Hepatocyte (in vitro differentiated cells): Measurements from ENCODE around the gene MRPS31. TPM values are rescaled to one million over a fixed set of nuclear protein-coding genes. Genes with fewer than 3 reads are reported as not detected.
"Not testable (repeated sequence)": the region's sequence is repeated elsewhere in the genome, so short reads cannot be mapped to it uniquely, and the experiment has no call there.

Source experiments
- DNase-seq: peaks from one replicate; pipeline ENCODE4 v3.0.0-alpha.2; 2016; ENCODE audit warnings: low spot score
- H2AFZ ChIP-seq: fragments of 200-600 bp; sonication (generic); 2 replicates; pipeline ENCODE4 v1.6.0; 2016; ENCODE audit warnings: antibody characterized with exemption, mild to moderate bottlenecking
- H3K27ac ChIP-seq: fragments of 200-600 bp; sonication (generic); 2 replicates; pipeline ENCODE4 v1.5.1; 2016; ENCODE audit warnings: mild to moderate bottlenecking
- H3K27me3 ChIP-seq: fragments of 200-600 bp; sonication (generic); 2 replicates; pipeline ENCODE4 v1.6.1; 2016
- H3K36me3 ChIP-seq: fragments of 200-600 bp; sonication (generic); replicated peaks from 2 replicates; pipeline ENCODE4 v1.5.1; 2016; ENCODE audit warnings: low read depth; ENCODE audit not compliant: insufficient read depth
- H3K4me1 ChIP-seq: fragments of 200-600 bp; sonication (generic); 2 replicates; pipeline ENCODE4 v1.5.1; 2016; ENCODE audit warnings: mild to moderate bottlenecking, moderate library complexity; ENCODE audit not compliant: insufficient read depth
- H3K4me2 ChIP-seq: fragments of 200-600 bp; sonication (generic); 2 replicates; pipeline ENCODE4 v1.6.0; 2016
- H3K4me3 ChIP-seq: fragments of 200-600 bp; sonication (generic); 2 replicates; pipeline ENCODE4 v1.5.1; 2016; ENCODE audit warnings: mild to moderate bottlenecking
- H3K79me2 ChIP-seq: fragments of 200-600 bp; sonication (generic); 2 replicates; pipeline ENCODE4 v1.6.0; 2017; ENCODE audit warnings: mild to moderate bottlenecking
- H3K9me2 ChIP-seq: fragments of 200-600 bp; sonication (generic); replicated peaks from 2 replicates; pipeline ENCODE4 v1.6.0; 2017; ENCODE audit warnings: mild to moderate bottlenecking; ENCODE audit not compliant: insufficient read depth
- H3K9me3 ChIP-seq: fragments of 200-600 bp; sonication (generic); 2 replicates; pipeline ENCODE4 v1.5.1; 2016; ENCODE audit warnings: low read depth, mild to moderate bottlenecking
- H4K20me1 ChIP-seq: fragments of 200-600 bp; sonication (generic); 2 replicates; pipeline ENCODE4 v1.6.0; 2016; ENCODE audit warnings: mild to moderate bottlenecking; ENCODE audit not compliant: insufficient read depth, poor library complexity, severe bottlenecking
- EZH2 ChIP-seq: fragments of 200-600 bp; sonication (generic); IDR thresholded peaks from 2 replicates; pipeline ENCODE4 v1.6.1; 2016; ENCODE audit warnings: antibody characterized with exemption, mild to moderate bottlenecking, borderline replicate concordance
- EZH2phosphoT487 ChIP-seq: fragments of 200-600 bp; sonication (generic); IDR thresholded peaks from one replicate; pipeline ENCODE4 v1.6.1; 2018; ENCODE audit warnings: antibody characterized with exemption, mild to moderate bottlenecking, low read depth, moderate library complexity; ENCODE audit not compliant: unreplicated experiment, severe bottlenecking
- whole genome bisulfite sequencing: methylation state at CpG from one replicate; pipeline ENCODE4 v1.1.6; 2016; ENCODE audit warnings: low lambda C conversion rate; ENCODE audit errors: missing lambda C conversion rate; 5-methylcytosine and 5-hydroxymethylcytosine counted together
- polyA plus RNA-seq: library from polyadenylated mRNA; unstranded; fragments of >200 nt; fragmentation: Nextera tagmentation; extraction: Ambion mirVana; gene quantifications from 2 replicates; pipeline ENCODE4 v1.2.1, GENCODE V29; 2016
- total RNA-seq: library from RNA; depleted of rRNA; stranded (reverse); fragments of >200 nt; gene quantifications from 2 replicates; pipeline ENCODE4 v1.2.3, GENCODE V29; 2014
- TF ChIP-seq, protein P1 (sequence below): fragments of 200-600 bp; sonication (generic); IDR thresholded peaks from 2 replicates; pipeline ENCODE4 v1.5.1; 2016; ENCODE audit warnings: antibody characterized with exemption, mild to moderate bottlenecking; ENCODE audit not compliant: poor library complexity

MRPS31 gene
- total and polyA plus RNA-seq, 2 experiments from 2014 or later = 27.7 to 34.6 TPM

DNA sequence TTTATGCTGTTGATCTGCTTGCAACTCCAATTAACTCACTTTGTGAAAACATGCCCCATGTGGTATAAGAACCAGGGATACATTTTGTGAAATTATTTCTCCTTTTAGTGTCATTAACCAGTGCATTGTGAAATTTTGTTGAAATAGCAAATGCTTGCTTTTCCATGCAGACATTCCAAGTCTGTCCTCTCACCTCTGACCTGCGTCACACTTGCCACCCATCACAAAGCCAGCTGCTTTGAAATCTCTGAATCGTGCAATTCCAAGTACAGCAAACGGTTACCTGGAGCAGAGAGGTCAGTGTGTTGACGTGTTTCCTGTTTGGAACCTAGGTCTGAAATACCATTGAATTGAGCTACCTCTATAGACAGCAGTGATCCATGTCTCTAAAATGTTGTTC, 13.6 kb upstream of the MRPS31 start:
- H3K9me2 ChIP-seq = no peaks in the 10 kb centered on the region
- no peaks in the 10 kb centered on the region for H3K4me1 ChIP-seq
- no peaks in the 10 kb centered on the region for H3K27me3 ChIP-seq
- no peak for DNase-seq
- TF ChIP-seq EZH2 (no peak), EZH2phosphoT487 (no peak)
- TF ChIP-seq, protein P1, sequence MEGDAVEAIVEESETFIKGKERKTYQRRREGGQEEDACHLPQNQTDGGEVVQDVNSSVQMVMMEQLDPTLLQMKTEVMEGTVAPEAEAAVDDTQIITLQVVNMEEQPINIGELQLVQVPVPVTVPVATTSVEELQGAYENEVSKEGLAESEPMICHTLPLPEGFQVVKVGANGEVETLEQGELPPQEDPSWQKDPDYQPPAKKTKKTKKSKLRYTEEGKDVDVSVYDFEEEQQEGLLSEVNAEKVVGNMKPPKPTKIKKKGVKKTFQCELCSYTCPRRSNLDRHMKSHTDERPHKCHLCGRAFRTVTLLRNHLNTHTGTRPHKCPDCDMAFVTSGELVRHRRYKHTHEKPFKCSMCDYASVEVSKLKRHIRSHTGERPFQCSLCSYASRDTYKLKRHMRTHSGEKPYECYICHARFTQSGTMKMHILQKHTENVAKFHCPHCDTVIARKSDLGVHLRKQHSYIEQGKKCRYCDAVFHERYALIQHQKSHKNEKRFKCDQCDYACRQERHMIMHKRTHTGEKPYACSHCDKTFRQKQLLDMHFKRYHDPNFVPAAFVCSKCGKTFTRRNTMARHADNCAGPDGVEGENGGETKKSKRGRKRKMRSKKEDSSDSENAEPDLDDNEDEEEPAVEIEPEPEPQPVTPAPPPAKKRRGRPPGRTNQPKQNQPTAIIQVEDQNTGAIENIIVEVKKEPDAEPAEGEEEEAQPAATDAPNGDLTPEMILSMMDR = no peak
- no peak overlapping the region for H3K27ac ChIP-seq
- no peak overlapping the region for H2AFZ ChIP-seq
- no peaks in the 10 kb centered on the region for H3K79me2 ChIP-seq
- no peak overlapping the region for H3K4me3 ChIP-seq
- no peaks in the 10 kb centered on the region for H3K36me3 ChIP-seq
- no peaks in the 10 kb centered on the region for H3K9me3 ChIP-seq
- WGBS = 75% methylated on average over 4 of the region's 4 CpGs
- no peak overlapping the region for H3K4me2 ChIP-seq
- no peaks in the 10 kb centered on the region for H4K20me1 ChIP-seq

DNA sequence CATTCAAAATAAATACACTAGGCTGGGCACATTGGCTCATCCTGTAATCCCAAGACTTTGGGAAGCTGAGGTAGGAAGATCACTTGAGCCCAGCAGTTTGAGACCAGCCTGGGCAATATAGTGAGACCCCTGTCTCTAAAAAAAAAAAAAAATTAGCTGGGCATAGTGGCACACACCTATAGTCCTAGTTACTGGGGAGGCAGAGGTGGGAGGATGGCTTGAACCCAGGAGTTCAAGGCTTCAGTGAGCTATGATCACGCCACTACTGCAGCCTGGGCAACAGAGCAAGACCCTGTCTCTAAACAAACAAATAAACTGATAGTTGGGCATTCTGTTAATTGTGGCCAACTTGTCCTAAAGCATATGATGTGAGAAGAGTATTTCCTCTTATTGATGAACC, 12.0 kb upstream of the MRPS31 start:
- not testable (repeated sequence) for H4K20me1 ChIP-seq

DNA sequence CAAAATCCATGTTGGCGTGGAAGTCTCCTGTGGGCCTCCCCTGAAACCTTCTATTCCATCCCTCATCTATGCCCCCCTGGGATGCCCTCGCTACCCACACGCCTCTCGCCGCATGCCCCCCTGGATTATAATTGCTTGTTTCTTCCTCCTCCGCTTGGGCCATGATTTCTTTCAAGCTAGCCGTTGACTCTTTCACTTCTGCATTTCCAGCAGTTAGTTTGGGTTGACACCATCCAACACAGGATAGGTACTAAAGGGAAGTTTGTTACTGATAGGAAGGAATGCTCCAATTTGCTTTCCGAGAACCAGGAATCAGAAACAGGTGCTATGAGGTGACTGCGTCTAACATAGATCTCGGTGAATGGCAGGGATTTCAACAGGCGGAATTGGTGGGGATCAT, 10.7 kb upstream of the MRPS31 start:
- Histone ChIP-seq H3K27ac (no peak overlapping the region), H3K4me1 (no peaks in the 10 kb centered on the region), H3K36me3 (no peaks in the 10 kb centered on the region), H3K27me3 (no peaks in the 10 kb centered on the region), H3K4me3 (no peak overlapping the region), H3K79me2 (no peaks in the 10 kb centered on the region), H3K9me2 (no peaks in the 10 kb centered on the region), H2AFZ (no peak overlapping the region), H3K4me2 (no peak overlapping the region), H3K9me3 (no peaks in the 10 kb centered on the region), H4K20me1 (no peaks in the 10 kb centered on the region)
- 96% methylated on average over 11 of the region's 11 CpGs for WGBS
- no peak for TF ChIP-seq EZH2phosphoT487
- TF ChIP-seq EZH2 = no peak
- TF ChIP-seq, protein P1 = no peak
- DNase-seq = no peak

More for the DNA sequence above, 12.0 kb upstream of the MRPS31 start:
- not testable (repeated sequence) for H3K9me3 ChIP-seq, H3K79me2 ChIP-seq, DNase-seq, H3K36me3 ChIP-seq, H3K4me3 ChIP-seq, H3K27ac ChIP-seq, H3K9me2 ChIP-seq, H2AFZ ChIP-seq, H3K4me1 ChIP-seq, H3K4me2 ChIP-seq, H3K27me3 ChIP-seq
- WGBS = 92% methylated on average over 1 of the region's 1 CpG

DNA sequence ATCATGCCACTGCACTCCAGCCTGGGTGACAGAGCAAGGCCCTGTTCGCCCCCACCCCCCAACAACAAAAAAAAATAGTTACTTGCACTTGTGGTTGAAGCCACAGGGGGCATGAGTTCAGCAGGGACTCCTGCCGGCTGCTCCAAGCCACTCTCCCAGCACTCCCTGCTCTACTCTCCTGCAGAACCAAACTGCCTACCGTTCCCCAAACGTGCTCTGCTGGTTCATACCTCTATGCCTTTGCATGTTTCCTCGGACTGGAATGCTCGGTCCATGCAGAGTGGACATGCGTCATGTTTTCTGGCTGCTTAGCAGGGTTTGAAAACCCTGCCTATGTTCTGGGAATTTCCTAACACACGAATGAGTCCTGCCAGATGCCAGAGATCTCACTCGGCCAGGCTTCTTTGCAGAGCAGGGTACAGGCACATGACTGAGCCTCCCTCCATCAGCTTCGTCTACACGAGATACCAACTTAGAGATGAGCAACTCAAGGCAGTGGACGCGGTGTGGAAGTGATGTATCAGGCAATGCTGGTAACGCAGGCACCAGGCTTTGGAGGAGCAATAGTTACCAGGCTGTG, 9.9 kb upstream of the MRPS31 start:
- WGBS = 75% methylated on average over 14 of the region's 14 CpGs
- no peaks in the 10 kb centered on the region for H3K4me1 ChIP-seq
- no peaks in the 10 kb centered on the region for H3K9me2 ChIP-seq
- no peaks in the 10 kb centered on the region for H4K20me1 ChIP-seq
- DNase-seq = no peak
- no peaks in the 10 kb centered on the region for H3K9me3 ChIP-seq
- H3K4me3 ChIP-seq = no peak overlapping the region
- H2AFZ ChIP-seq = no peak overlapping the region
- no peaks in the 10 kb centered on the region for H3K79me2 ChIP-seq
- no peaks in the 10 kb centered on the region for H3K36me3 ChIP-seq
- H3K27ac ChIP-seq = no peak overlapping the region
- H3K4me2 ChIP-seq = no peak overlapping the region
- TF ChIP-seq, protein P1 = no peak
- TF ChIP-seq EZH2phosphoT487 (no peak), EZH2 (no peak)
- H3K27me3 ChIP-seq = no peaks in the 10 kb centered on the region
